GM12872 (cell line): ENCODE results near the gene SHISA7.

ENCODE experiments used
- CTCF ChIP-seq: IDR thresholded peaks from 3 replicates; pipeline ENCODE4 v1.5.1; 2011; ENCODE audit warnings: low read depth, mild to moderate bottlenecking, low read length, moderate library complexity; ENCODE audit not compliant: insufficient read depth

The SHISA7 gene

GRCh38 chr19:55479045-55479444, 35.9 kb upstream of the SHISA7 start:
- no peak for TF ChIP-seq CTCF

GRCh38 chr19:55478364-55478763, 35.3 kb upstream of the SHISA7 start:
- TF ChIP-seq CTCF = no peak

GRCh38 chr19:55477905-55478304, 34.8 kb upstream of the SHISA7 start:
- TF ChIP-seq CTCF = no peak

GRCh38 chr19:55476100-55476775, 33.1 kb upstream of the SHISA7 start, which contains the start of gene ZNF628:
Gene ZNF628 (plus strand): TSS chr19:55476617. CDS start chr19:55479911, 3,294 bp downstream.
- no peak for TF ChIP-seq CTCF

- TF ChIP-seq CTCF = no peak
Observed at GRCh38 chr19:55474269-55475265, 31.5 kb upstream of the SHISA7 start.

- TF ChIP-seq CTCF = no peak
Observed at GRCh38 chr19:55473225-55474012, 30.3 kb upstream of the SHISA7 start.

GRCh38 chr19:55472463-55472862, 29.4 kb upstream of the SHISA7 start:
- no peak for TF ChIP-seq CTCF
